SH-SY5Y (cell line): ENCODE measurements around the gene COL8A2.

Experiments used
- GATA2 ChIP-seq: IDR thresholded peaks from 2 replicates; pipeline ENCODE4 v1.6.1; 2011; ENCODE audit warnings: mild to moderate bottlenecking, low read depth, low read length
- GATA3 ChIP-seq: IDR thresholded peaks from 2 replicates; pipeline ENCODE4 v1.6.1; 2011; ENCODE audit warnings: low read depth, mild to moderate bottlenecking, low read length, moderate library complexity

The COL8A2 gene

GRCh38 chr1:36125129-36125991 lies at the start of gene COL8A2:
COL8A2 (minus strand) TSS chr1:36125222; CDS start chr1:36100242, 24,980 bp downstream.
- no peak for TF ChIP-seq GATA2
- TF ChIP-seq GATA3: no peak

GRCh38 chr1:36174713-36175112 lies 49.7 kb upstream of the COL8A2 start:
- TF ChIP-seq GATA2 (no peak), GATA3 (no peak)

- no peak for TF ChIP-seq GATA2
- no peak for TF ChIP-seq GATA3
These were observed 48.0 kb upstream of the COL8A2 start for GRCh38 chr1:36172983-36173382.

- TF ChIP-seq GATA2: no peak
- no peak for TF ChIP-seq GATA3
These were observed 47.2 kb upstream of the COL8A2 start for GRCh38 chr1:36172017-36172747.

GRCh38 chr1:36170643-36171412 lies 45.8 kb upstream of the COL8A2 start:
- no peak for TF ChIP-seq GATA2
- TF ChIP-seq GATA3: no peak

GRCh38 chr1:36168514-36168913 lies 43.5 kb upstream of the COL8A2 start:
- TF ChIP-seq GATA3: no peak
- TF ChIP-seq GATA2: no peak

GRCh38 chr1:36166938-36167905 lies 42.2 kb upstream of the COL8A2 start:
- TF ChIP-seq GATA2 (no peak), GATA3 (no peak)

- TF ChIP-seq GATA3: no peak
- no peak for TF ChIP-seq GATA2
These were observed 41.1 kb upstream of the COL8A2 start for GRCh38 chr1:36166136-36166535.

GRCh38 chr1:36165145-36165544 lies 40.1 kb upstream of the COL8A2 start:
- TF ChIP-seq GATA2 (no peak), GATA3 (no peak)

- no peak for TF ChIP-seq GATA2
- TF ChIP-seq GATA3: no peak
These were observed 39.3 kb upstream of the COL8A2 start for GRCh38 chr1:36164361-36164760.

- TF ChIP-seq GATA2 (no peak), GATA3 (no peak)
These were observed 38.4 kb upstream of the COL8A2 start for GRCh38 chr1:36163426-36163825.

GRCh38 chr1:36162680-36163239 lies 37.7 kb upstream of the COL8A2 start:
- TF ChIP-seq GATA2: no peak
- TF ChIP-seq GATA3: no peak

GRCh38 chr1:36161641-36162531 lies 36.9 kb upstream of the COL8A2 start:
- no peak for TF ChIP-seq GATA2
- TF ChIP-seq GATA3: no peak
